ENCODE results near the gene TFB2M.

Gene TFB2M

GRCh38 chr1:246558041-246558440, 8.0 kb downstream of the TFB2M start:
- H2AFZ ChIP-seq (ENCODE audit: low read depth, low read length) = no peak overlapping the region
- no peaks in the 10 kb centered on the region for H4K20me1 ChIP-seq (ENCODE audit: insufficient read depth, low read length)
- H3K27me3 ChIP-seq (ENCODE audit: insufficient read depth, low read length, poor library complexity) = no peaks in the 10 kb centered on the region
- H3K27ac ChIP-seq (ENCODE audit: low read length) = no peak overlapping the region
- H3K9me3 ChIP-seq (ENCODE audit: insufficient read depth, low read length, severe bottlenecking) = no peaks in the 10 kb centered on the region
- H3K36me3 ChIP-seq (ENCODE audit: insufficient read depth, low read length) = peaks cover 66% of the 10 kb centered on the region
- H3K9ac ChIP-seq (ENCODE audit: low read depth, low read length) = no peak overlapping the region
- H3K4me2 ChIP-seq (ENCODE audit: insufficient read depth, low read length) = no peak overlapping the region
- no peak overlapping the region for H3K4me3 ChIP-seq (ENCODE audit: low read depth in 1 of 2, low read length in 2 of 2)
- TF ChIP-seq EZH2 (IDR thresholded peaks at IDR 0.05; ENCODE audit: borderline replicate concordance, low read depth, low read length, severe bottlenecking) (no peak), CTCF (IDR thresholded peaks at IDR 0.05; ENCODE audit: borderline replicate concordance, extremely low read depth, low read length, poor library complexity, severe bottlenecking) (no peak)
- no peak for ATAC-seq (ENCODE audit: insufficient read depth, low read depth)
- no peak for DNase-seq
- peaks cover 17% of the 10 kb centered on the region for H3K79me2 ChIP-seq (ENCODE audit: insufficient read depth, low read length)
- H3K4me1 ChIP-seq (ENCODE audit: insufficient read depth, low read length) = no peaks in the 10 kb centered on the region

- TF ChIP-seq CTCF (IDR thresholded peaks at IDR 0.05; ENCODE audit: borderline replicate concordance, extremely low read depth, low read length, poor library complexity, severe bottlenecking) (no peak), EZH2 (IDR thresholded peaks at IDR 0.05; ENCODE audit: borderline replicate concordance, low read depth, low read length, severe bottlenecking) (no peak)
- H3K79me2 ChIP-seq (ENCODE audit: insufficient read depth, low read length) = peaks cover 11% of the 10 kb centered on the region
- no peak overlapping the region for H2AFZ ChIP-seq (ENCODE audit: low read depth, low read length)
- no peaks in the 10 kb centered on the region for H4K20me1 ChIP-seq (ENCODE audit: insufficient read depth, low read length)
- peaks cover 78% of the 10 kb centered on the region for H3K36me3 ChIP-seq (ENCODE audit: insufficient read depth, low read length)
- H3K9ac ChIP-seq (ENCODE audit: low read depth, low read length) = no peak overlapping the region
- no peaks in the 10 kb centered on the region for H3K4me1 ChIP-seq (ENCODE audit: insufficient read depth, low read length)
- H3K27me3 ChIP-seq (ENCODE audit: insufficient read depth, low read length, poor library complexity) = no peaks in the 10 kb centered on the region
- H3K27ac ChIP-seq (ENCODE audit: low read length) = no peak overlapping the region
- no peaks in the 10 kb centered on the region for H3K9me3 ChIP-seq (ENCODE audit: insufficient read depth, low read length, severe bottlenecking)
- no peak overlapping the region for H3K4me2 ChIP-seq (ENCODE audit: insufficient read depth, low read length)
- DNase-seq = no peak
- no peak overlapping the region for H3K4me3 ChIP-seq (ENCODE audit: low read depth in 1 of 2, low read length in 2 of 2)
- no peak for ATAC-seq (ENCODE audit: insufficient read depth, low read depth)
These were observed 11.9 kb downstream of the TFB2M start for GRCh38 chr1:246554201-246554600.

- Histone ChIP-seq H4K20me1 (ENCODE audit: insufficient read depth, low read length) (no peaks in the 10 kb centered on the region), H3K27me3 (ENCODE audit: insufficient read depth, low read length, poor library complexity) (no peaks in the 10 kb centered on the region), H3K79me2 (ENCODE audit: insufficient read depth, low read length) (peaks cover 11% of the 10 kb centered on the region), H3K4me2 (ENCODE audit: insufficient read depth, low read length) (no peak overlapping the region), H3K4me3 (ENCODE audit: low read depth in 1 of 2, low read length in 2 of 2) (no peak overlapping the region), H3K4me1 (ENCODE audit: insufficient read depth, low read length) (no peaks in the 10 kb centered on the region), H3K9me3 (ENCODE audit: insufficient read depth, low read length, severe bottlenecking) (no peaks in the 10 kb centered on the region), H3K36me3 (ENCODE audit: insufficient read depth, low read length) (peaks cover 80% of the 10 kb centered on the region), H3K27ac (ENCODE audit: low read length) (no peak overlapping the region), H2AFZ (ENCODE audit: low read depth, low read length) (no peak overlapping the region), H3K9ac (ENCODE audit: low read depth, low read length) (no peak overlapping the region)
- ATAC-seq (ENCODE audit: insufficient read depth, low read depth) (no peak), DNase-seq (no peak)
- TF ChIP-seq CTCF (IDR thresholded peaks at IDR 0.05; ENCODE audit: borderline replicate concordance, extremely low read depth, low read length, poor library complexity, severe bottlenecking) (no peak), EZH2 (IDR thresholded peaks at IDR 0.05; ENCODE audit: borderline replicate concordance, low read depth, low read length, severe bottlenecking) (no peak)
These were observed 14.0 kb downstream of the TFB2M start for GRCh38 chr1:246552110-246552509.

- Histone ChIP-seq H3K4me2 (ENCODE audit: insufficient read depth, low read length) (no peak overlapping the region), H2AFZ (ENCODE audit: low read depth, low read length) (no peak overlapping the region), H4K20me1 (ENCODE audit: insufficient read depth, low read length) (no peaks in the 10 kb centered on the region), H3K9ac (ENCODE audit: low read depth, low read length) (no peak overlapping the region), H3K27me3 (ENCODE audit: insufficient read depth, low read length, poor library complexity) (no peaks in the 10 kb centered on the region), H3K36me3 (ENCODE audit: insufficient read depth, low read length) (peaks cover 71% of the 10 kb centered on the region), H3K4me3 (ENCODE audit: low read depth in 1 of 2, low read length in 2 of 2) (no peak overlapping the region), H3K4me1 (ENCODE audit: insufficient read depth, low read length) (no peaks in the 10 kb centered on the region), H3K9me3 (ENCODE audit: insufficient read depth, low read length, severe bottlenecking) (no peaks in the 10 kb centered on the region), H3K79me2 (ENCODE audit: insufficient read depth, low read length) (peaks cover 11% of the 10 kb centered on the region), H3K27ac (ENCODE audit: low read length) (no peak overlapping the region)
- TF ChIP-seq EZH2 (IDR thresholded peaks at IDR 0.05; ENCODE audit: borderline replicate concordance, low read depth, low read length, severe bottlenecking) (no peak), CTCF (IDR thresholded peaks at IDR 0.05; ENCODE audit: borderline replicate concordance, extremely low read depth, low read length, poor library complexity, severe bottlenecking) (no peak)
- no peak for DNase-seq
- no peak for ATAC-seq (ENCODE audit: insufficient read depth, low read depth)
These were observed 15.7 kb downstream of the TFB2M start for GRCh38 chr1:246550402-246550801.

All from DND-41 (cell line).